H1 (cell line): Measurements from ENCODE around the gene NOP16. TPM values are rescaled to one million over a fixed set of nuclear protein-coding genes. Genes with fewer than 3 reads are reported as not detected.

Experiments
- CTCF ChIA-PET: fragments of 300-600 bp; sonication (Branson Sonifier 250); formaldehyde crosslinking; loops from one replicate; lab custom pipeline; 2021; ENCODE audit not compliant: partially characterized antibody; lab: Charles Lee
- POLR2A ChIA-PET: fragments of 300-600 bp; sonication (Branson Sonifier 250); formaldehyde crosslinking; loops from one replicate; lab custom pipeline; 2021; ENCODE audit warnings: inconsistent platforms; ENCODE audit not compliant: partially characterized antibody; lab: Charles Lee
- DNase-seq, 2 experiments: peaks; one replicate each; pipeline versions ENCODE4 v3.0.0 to v3.0.0-alpha.2; 2010 to 2022; ENCODE audit warnings: low spot score in 2 of 2, low read depth in 1 of 2, mixed read lengths in 1 of 2
- FAIRE-seq: peaks from 2 replicates; lab custom pipeline; 2011; peaks lifted over from hg19 to GRCh38; lab: Jason Lieb, UNC
- H2AFZ ChIP-seq: 2 replicates; pipeline ENCODE4 v1.8.1; 2012; ENCODE audit warnings: low read length, inconsistent platforms
- H2AK5ac ChIP-seq: 2 replicates; pipeline ENCODE4 v1.6.1; 2013; ENCODE audit warnings: low read depth, low read length
- H2BK120ac ChIP-seq: replicated peaks from 2 replicates; pipeline ENCODE3; 2013; ENCODE audit warnings: low read depth, low read length, inconsistent platforms
- H2BK12ac ChIP-seq: 2 replicates; pipeline ENCODE4 v1.6.1; 2013; ENCODE audit warnings: low read depth, low read length
- H2BK15ac ChIP-seq: 2 replicates; pipeline ENCODE4 v1.6.1; 2013; ENCODE audit warnings: low read length
- H2BK20ac ChIP-seq: 2 replicates; pipeline ENCODE4 v1.6.1; 2013; ENCODE audit warnings: low read length
- H2BK5ac ChIP-seq: 2 replicates; pipeline ENCODE4 v1.6.1; 2013; ENCODE audit warnings: low read depth, low read length
- H3K14ac ChIP-seq: 2 replicates; pipeline ENCODE4 v1.6.1; 2013; ENCODE audit warnings: inconsistent platforms; ENCODE audit not compliant: insufficient read length
- H3K18ac ChIP-seq: 2 replicates; pipeline ENCODE4 v1.6.1; 2013; ENCODE audit warnings: low read length; ENCODE audit errors: extremely low read depth
- H3K23ac ChIP-seq: 2 replicates; pipeline ENCODE4 v1.6.1; 2013; ENCODE audit warnings: inconsistent platforms; ENCODE audit not compliant: insufficient read length
- H3K23me2 ChIP-seq: 2 replicates; pipeline ENCODE4 v1.6.1; 2013; ENCODE audit warnings: low read depth, low read length
- H3K27ac ChIP-seq: 2 replicates; pipeline ENCODE4 v1.6.1; 2011; ENCODE audit warnings: low read depth, low read length, inconsistent platforms
- H3K27me3 ChIP-seq, 4 experiments: replicated peaks in 1 of 4; 1 replicate in 1 of 4; 2 replicates in 3 of 4; pipeline versions ENCODE4 v1.6.1 to v1.8.1; 2011 to 2013; ENCODE audit warnings: low read length in 3 of 4, mild to moderate bottlenecking in 3 of 4, inconsistent platforms in 2 of 4, mixed read lengths in 2 of 4, moderate library complexity in 1 of 4; ENCODE audit not compliant: control insufficient read depth in 3 of 4, insufficient read depth in 3 of 4; ENCODE audit errors: extremely low read depth in 1 of 4
- H3K36me3 ChIP-seq, 4 experiments: 2 replicates each; pipeline versions ENCODE4 v1.6.1 to v1.8.1; 2011 to 2013; ENCODE audit warnings: mild to moderate bottlenecking in 4 of 4, low read length in 3 of 4, moderate library complexity in 2 of 4, control low read depth in 1 of 4, inconsistent platforms in 1 of 4; ENCODE audit not compliant: insufficient read depth in 4 of 4, control insufficient read depth in 2 of 4
- H3K4ac ChIP-seq: replicated peaks from 2 replicates; pipeline ENCODE3; 2013; ENCODE audit warnings: low read length, low read depth, mixed read lengths, inconsistent platforms; ENCODE audit not compliant: insufficient read length
- H3K4me1 ChIP-seq, 4 experiments: replicated peaks in 1 of 4; 1 replicate in 1 of 4; 2 replicates in 3 of 4; pipeline versions ENCODE4 v1.6.1 to v1.8.1; 2011 to 2013; ENCODE audit warnings: low read length in 3 of 4, inconsistent platforms in 2 of 4, mixed read lengths in 1 of 4; ENCODE audit not compliant: insufficient read depth in 4 of 4, control insufficient read depth in 3 of 4
- H3K4me2 ChIP-seq, 2 experiments: 2 replicates each; pipeline versions ENCODE4 v1.6.1 to v1.8.1; 2011 to 2013; ENCODE audit warnings: low read depth in 2 of 2, low read length in 2 of 2, control low read depth in 1 of 2, inconsistent platforms in 1 of 2, mild to moderate bottlenecking in 1 of 2; ENCODE audit not compliant: insufficient read depth in 1 of 2
- H3K4me3 ChIP-seq, 4 experiments: fragments of 200-600, 300-600 bp in 1 of 4; sonication (generic), shearing (Covaris generic), sonication (Bioruptor Twin) in 1 of 4; 2 replicates each; pipeline versions ENCODE4 v1.5.1 to v1.8.1; 2011 to 2016; ENCODE audit warnings: low read length in 4 of 4, low read depth in 3 of 4, control low read depth in 2 of 4, inconsistent platforms in 2 of 4, mild to moderate bottlenecking in 2 of 4, mixed read lengths in 1 of 4, moderate library complexity in 1 of 4; ENCODE audit not compliant: insufficient read depth in 2 of 4; ENCODE audit errors: extremely low read depth in 1 of 4
- H3K56ac ChIP-seq: replicated peaks from 2 replicates; pipeline ENCODE3; 2013; ENCODE audit warnings: low read depth, mild to moderate bottlenecking, mixed read lengths, low read length, inconsistent platforms; ENCODE audit not compliant: insufficient read length
- H3K79me1 ChIP-seq: 2 replicates; pipeline ENCODE4 v1.6.1; 2013; ENCODE audit warnings: low read depth, low read length, control low read depth
- H3K79me2 ChIP-seq, 2 experiments: 2 replicates each; pipeline versions ENCODE4 v1.6.1 to v1.8.1; 2012 to 2013; ENCODE audit warnings: low read length in 2 of 2, mild to moderate bottlenecking in 2 of 2, inconsistent platforms in 1 of 2; ENCODE audit not compliant: insufficient read depth in 2 of 2, control insufficient read depth in 1 of 2
- H3K9ac ChIP-seq, 4 experiments: replicated peaks in 1 of 4; 1 replicate in 1 of 4; 2 replicates in 3 of 4; pipeline versions ENCODE4 v1.6.1 to v1.8.1; 2011 to 2013; ENCODE audit warnings: low read depth in 3 of 4, low read length in 3 of 4, control low read depth in 2 of 4, mild to moderate bottlenecking in 2 of 4, moderate library complexity in 2 of 4, inconsistent platforms in 1 of 4; ENCODE audit errors: extremely low read depth in 1 of 4
- H3K9me3 ChIP-seq, 2 experiments: 2 replicates each; pipeline versions ENCODE4 v1.6.1 to v1.8.1; 2012 to 2013; ENCODE audit warnings: mild to moderate bottlenecking in 2 of 2, moderate library complexity in 2 of 2, control low read depth in 1 of 2, inconsistent platforms in 1 of 2, low read depth in 1 of 2, low read length in 1 of 2, mixed read lengths in 1 of 2; ENCODE audit not compliant: insufficient read depth in 2 of 2
- H4K20me1 ChIP-seq, 2 experiments: replicated peaks in 1 of 2; 2 replicates each; pipeline versions ENCODE3 to v1.8.1; 2011 to 2013; ENCODE audit warnings: inconsistent platforms in 2 of 2, low read length in 2 of 2, mild to moderate bottlenecking in 1 of 2; ENCODE audit not compliant: insufficient read depth in 2 of 2, control insufficient read depth in 1 of 2
- H4K5ac ChIP-seq: 2 replicates; pipeline ENCODE4 v1.6.1; 2013; ENCODE audit warnings: low read length, low read depth, mixed read lengths, inconsistent platforms; ENCODE audit not compliant: insufficient read length
- H4K8ac ChIP-seq: 2 replicates; pipeline ENCODE4 v1.8.0; 2013; ENCODE audit warnings: mild to moderate bottlenecking, moderate library complexity, low read length, inconsistent platforms; ENCODE audit not compliant: insufficient read depth; ENCODE audit errors: extremely low read depth
- H4K91ac ChIP-seq: replicated peaks from 2 replicates; pipeline ENCODE3; 2013; ENCODE audit warnings: low read length, mixed read lengths, inconsistent platforms; ENCODE audit not compliant: insufficient read length
- CBX5 ChIP-seq: fragments of 300-800, 300-1000 bp; sonication (generic); IDR thresholded peaks from 2 replicates; pipeline ENCODE4 v1.7.1; 2016; ENCODE audit warnings: antibody characterized with exemption, low read length, low read depth
- CHD1 ChIP-seq: IDR thresholded peaks from 2 replicates; pipeline ENCODE4 v1.6.1; 2012; ENCODE audit warnings: low read depth, low read length, improper control_type of control experiment
- SP4 ChIP-seq: IDR thresholded peaks from 2 replicates; pipeline ENCODE4 v1.6.1; 2012; ENCODE audit warnings: low read length, inconsistent platforms
- SRF ChIP-seq: IDR thresholded peaks from 2 replicates; pipeline ENCODE4 v1.6.1; 2011; ENCODE audit warnings: mild to moderate bottlenecking, low read depth, low read length, moderate library complexity
- SUZ12 ChIP-seq: fragments of 200-600 bp; sonication (generic); IDR thresholded peaks from 2 replicates; pipeline ENCODE4 v1.6.1; 2012; ENCODE audit warnings: mild to moderate bottlenecking, inconsistent platforms, low read length, moderate library complexity, mixed read lengths
- WGBS, 2 experiments: shearing (Covaris generic) in 1 of 2; methylation state at CpG; one replicate each; pipeline versions ENCODE4 v1.1.6 to v1.1.7; 2013 to 2015; ENCODE audit warnings: low lambda C conversion rate in 2 of 2, mixed read lengths in 2 of 2, inconsistent platforms in 1 of 2, low coverage in 1 of 2, missing lambda C conversion rate in 1 of 2; ENCODE audit not compliant: insufficient replicate concordance in 2 of 2, insufficient coverage in 1 of 2, insufficient read length in 1 of 2; ENCODE audit errors: extremely low coverage in 1 of 2, missing lambda C conversion rate in 1 of 2; 5-methylcytosine and 5-hydroxymethylcytosine counted together
- polyA plus RNA-seq, 7 experiments: library from polyadenylated mRNA; depleted of rRNA in 3 of 7; stranded (reverse) in 5 of 7; unstranded in 2 of 7; fragments of >200 nt in 5 of 7; fragments of 200-250 nt in 2 of 7; gene quantifications; 1 replicate in 5 of 7; 2 replicates in 1 of 7; 4 replicates in 1 of 7; pipeline versions ENCODE4 v1.2.1 to v1.2.3, GENCODE V29; 2011 to 2013; ENCODE audit warnings: missing spikeins in 2 of 7, mixed read lengths in 2 of 7
- total RNA-seq: library from RNA; stranded (reverse); fragmentation: NEBNext Ultra II Directional; extraction: Animal tissue kit (Norgen Biotek cat#: 25700); gene quantifications from 2 replicates; pipeline ENCODE4 v1.2.1, GENCODE V29; 2021

Gene NOP16
- total and polyA plus RNA-seq, 2 of the 8 experiments (the other 6 are each of a cell fraction or from before 2014, with no cell fraction given), result 46.9 to 65.2 TPM

GRCh38 chr5:176342158-176342483 is 46.3 kb downstream of the NOP16 start:
- CTCF ChIA-PET, result interaction anchor here (0.7 to 1.1 kb wide), 2 partner anchors 13 to 38 kb away, joined by 3 to 4 read pairs; no protein-coding TSS in a partner anchor
- WGBS, 2 experiments, result 86% methylated on average over 1 of the region's 1 CpG; no CpG with 5 or more reads in 1 of the 2 experiments
- Histone ChIP-seq H4K8ac (no peak overlapping the region), H3K36me3 (peaks cover 10 to 28% (median 20%) of the 10 kb centered on the region in 4 experiments; a peak in 7 of 8 replicates), H3K27ac (no peak overlapping the region), H2BK5ac (no peak overlapping the region), H4K91ac (no peak overlapping the region), H3K4ac (no peak overlapping the region), H3K79me1 (no peaks in the 10 kb centered on the region), H3K9ac (no peak overlapping the region), H4K5ac (no peak overlapping the region), H2BK20ac (no peak overlapping the region), H3K56ac (no peak overlapping the region), H3K9me3 (no peaks in the 10 kb centered on the region), H2BK15ac (no peak overlapping the region), H3K23me2 (no peaks in the 10 kb centered on the region), H2BK120ac (no peak overlapping the region), H3K79me2 (no peaks in the 10 kb centered on the region), H2BK12ac (no peak overlapping the region), H3K14ac (no peak overlapping the region), H2AFZ (no peak overlapping the region), H3K27me3 (no peaks in the 10 kb centered on the region), H2AK5ac (no peak overlapping the region), H3K4me2 (no peak overlapping the region), H3K4me1 (no peaks in the 10 kb centered on the region), H3K23ac (no peak overlapping the region), H3K4me3 (no peak overlapping the region), H4K20me1 (no peaks in the 10 kb centered on the region), H3K18ac (no peak overlapping the region)
- no peak for DNase-seq
- FAIRE-seq, result no peak
- POLR2A ChIA-PET, result interaction anchor here (1.2 to 1.8 kb wide), 3 partner anchors 12 to 20 kb away, joined by 3 to 5 read pairs (median 3); no protein-coding TSS in a partner anchor
- TF ChIP-seq SUZ12 (no peak), CHD1 (no peak), CBX5 (no peak), SRF (no peak), SP4 (no peak)
